HL-60 (cell line): ENCODE data around the gene KLHL30.

Experiments
- DNase-seq, 2 experiments: peaks; one replicate each; pipeline ENCODE4 v3.0.0-alpha.2; 2010 to 2020; ENCODE audit warnings: low read depth in 1 of 2, low spot score in 1 of 2
- H3K27ac ChIP-seq: fragments of 250-450 bp; sonication (Bioruptor Pico); replicated peaks from 2 replicates; pipeline ENCODE4 v1.5.1; 2020; ENCODE audit warnings: mild to moderate bottlenecking, moderate library complexity
- H3K27me3 ChIP-seq: fragments of 250-450 bp; sonication (Bioruptor Pico); 2 replicates; pipeline ENCODE4 v1.5.1; 2021; ENCODE audit warnings: mild to moderate bottlenecking, moderate library complexity; ENCODE audit not compliant: insufficient read depth, poor library complexity, severe bottlenecking
- H3K4me3 ChIP-seq: replicated peaks from 2 replicates; pipeline ENCODE4 v1.5.1; 2011; ENCODE audit warnings: mild to moderate bottlenecking, control low read depth, low read length; ENCODE audit not compliant: insufficient read depth
- GABPA ChIP-seq: IDR thresholded peaks from 2 replicates; pipeline ENCODE4 v1.6.1; 2012; ENCODE audit warnings: low read depth
- POLR2AphosphoS5 ChIP-seq: IDR thresholded peaks from 2 replicates; pipeline ENCODE4 v1.6.1; 2012; ENCODE audit warnings: low read depth
- REST ChIP-seq: IDR thresholded peaks from 2 replicates; pipeline ENCODE4 v1.6.1; 2012; ENCODE audit warnings: low read depth; ENCODE audit not compliant: insufficient replicate concordance
- SPI1 ChIP-seq: IDR thresholded peaks from 2 replicates; pipeline ENCODE4 v1.6.1; 2012; ENCODE audit warnings: low read depth, mild to moderate bottlenecking, borderline replicate concordance
- TF ChIP-seq, protein P1 (sequence below): IDR thresholded peaks from one replicate; pipeline ENCODE4 v1.5.1; 2011; ENCODE audit warnings: low read length, control low read depth, inconsistent platforms; ENCODE audit not compliant: insufficient read depth

The KLHL30 gene

GRCh38 chr2:238155761-238156694 is 17.6 kb downstream of the KLHL30 start:
- no peak overlapping the region for H3K27ac ChIP-seq
- peaks cover 11% of the 10 kb centered on the region for H3K27me3 ChIP-seq
- TF ChIP-seq GABPA (no peak), REST (no peak), POLR2AphosphoS5 (no peak), SPI1 (no peak)
- TF ChIP-seq, protein P1, sequence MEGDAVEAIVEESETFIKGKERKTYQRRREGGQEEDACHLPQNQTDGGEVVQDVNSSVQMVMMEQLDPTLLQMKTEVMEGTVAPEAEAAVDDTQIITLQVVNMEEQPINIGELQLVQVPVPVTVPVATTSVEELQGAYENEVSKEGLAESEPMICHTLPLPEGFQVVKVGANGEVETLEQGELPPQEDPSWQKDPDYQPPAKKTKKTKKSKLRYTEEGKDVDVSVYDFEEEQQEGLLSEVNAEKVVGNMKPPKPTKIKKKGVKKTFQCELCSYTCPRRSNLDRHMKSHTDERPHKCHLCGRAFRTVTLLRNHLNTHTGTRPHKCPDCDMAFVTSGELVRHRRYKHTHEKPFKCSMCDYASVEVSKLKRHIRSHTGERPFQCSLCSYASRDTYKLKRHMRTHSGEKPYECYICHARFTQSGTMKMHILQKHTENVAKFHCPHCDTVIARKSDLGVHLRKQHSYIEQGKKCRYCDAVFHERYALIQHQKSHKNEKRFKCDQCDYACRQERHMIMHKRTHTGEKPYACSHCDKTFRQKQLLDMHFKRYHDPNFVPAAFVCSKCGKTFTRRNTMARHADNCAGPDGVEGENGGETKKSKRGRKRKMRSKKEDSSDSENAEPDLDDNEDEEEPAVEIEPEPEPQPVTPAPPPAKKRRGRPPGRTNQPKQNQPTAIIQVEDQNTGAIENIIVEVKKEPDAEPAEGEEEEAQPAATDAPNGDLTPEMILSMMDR, result no peak
- H3K4me3 ChIP-seq, result no peak overlapping the region
- no peak for DNase-seq

DNA sequence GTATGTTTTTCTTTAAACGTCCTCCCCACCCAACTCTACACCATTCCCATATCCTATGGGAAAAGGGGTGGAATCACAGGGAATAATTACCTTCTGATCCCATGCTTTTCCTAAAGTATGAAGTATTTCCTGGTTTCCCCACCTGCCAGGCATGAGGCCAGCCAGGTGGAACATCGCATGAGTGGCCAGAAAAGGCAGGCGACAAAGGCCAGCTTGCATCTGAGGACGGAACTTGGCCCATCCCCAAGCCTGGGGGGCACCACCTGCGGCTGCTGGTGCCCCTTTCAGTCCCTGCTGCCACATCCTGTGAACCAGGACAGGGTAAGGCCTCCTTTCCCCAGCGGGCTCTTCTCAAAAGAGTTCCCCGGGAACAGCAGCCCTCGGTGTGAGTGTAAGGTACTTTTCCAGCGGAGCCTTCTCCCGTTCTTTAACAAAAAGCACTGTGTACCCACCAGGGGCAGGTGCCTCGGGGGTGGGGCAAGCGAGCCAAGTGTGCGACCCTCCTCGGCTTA is 19.1 kb downstream of the KLHL30 start:
- H3K27ac ChIP-seq, result no peak overlapping the region
- peaks cover 16% of the 10 kb centered on the region for H3K27me3 ChIP-seq
- no peak for TF ChIP-seq GABPA
- TF ChIP-seq POLR2AphosphoS5, result no peak
- TF ChIP-seq, protein P1, result no peak
- TF ChIP-seq SPI1, result no peak
- TF ChIP-seq REST, result no peak
- DNase-seq, result no peak
- no peak overlapping the region for H3K4me3 ChIP-seq

DNA sequence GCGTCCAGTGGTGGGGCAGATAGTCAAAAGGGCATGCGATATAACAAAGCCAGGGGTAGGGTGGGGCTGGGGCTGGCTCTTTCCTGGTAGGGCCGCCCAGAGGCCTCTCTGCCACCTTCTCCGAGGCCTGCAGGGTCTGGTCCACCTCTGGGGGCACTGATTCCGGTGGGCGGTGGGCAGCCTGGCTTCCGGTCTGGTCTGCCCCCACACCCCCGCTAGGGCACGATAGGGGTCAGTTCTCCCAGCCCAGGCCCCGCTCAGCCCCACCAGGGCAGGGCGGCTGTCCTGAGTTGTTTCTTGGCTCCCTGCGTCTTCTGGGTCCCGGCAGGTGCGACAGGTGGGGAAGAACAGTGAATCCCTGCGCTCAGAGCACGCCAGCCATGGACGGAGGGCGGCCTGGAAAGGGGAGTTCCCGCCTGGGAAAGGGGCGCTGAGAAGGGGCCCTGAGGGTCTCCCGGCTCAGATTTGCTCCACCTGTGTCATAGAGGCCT is 19.6 kb downstream of the KLHL30 start:
- DNase-seq, result no peak
- TF ChIP-seq, protein P1, result no peak
- no peak overlapping the region for H3K4me3 ChIP-seq
- no peak overlapping the region for H3K27ac ChIP-seq
- H3K27me3 ChIP-seq, result peaks cover 21% of the 10 kb centered on the region
